Esophagus squamous epithelium (tissue), 4 donors: Measurements from ENCODE around the gene GGNBP2.

ENCODE experiments used
- CTCF ChIP-seq, 6 experiments: fragments of 450-650 bp in 4 of 6; fragments of 200-600 bp in 2 of 6; sonication (generic) in 2 of 6; IDR thresholded peaks; one replicate each; pipeline ENCODE4 v1.5.1; 2016 to 2019; ENCODE audit warnings: antibody characterized with exemption in 6 of 6, mild to moderate bottlenecking in 4 of 6, moderate library complexity in 4 of 6
- POLR2A ChIP-seq, 4 donors: fragments of 450-650 bp; IDR thresholded peaks; one replicate each; pipeline ENCODE4 v1.6.1; 2017; ENCODE audit warnings: antibody characterized with exemption in 4 of 4, mild to moderate bottlenecking in 4 of 4, moderate library complexity in 3 of 4

DNA sequence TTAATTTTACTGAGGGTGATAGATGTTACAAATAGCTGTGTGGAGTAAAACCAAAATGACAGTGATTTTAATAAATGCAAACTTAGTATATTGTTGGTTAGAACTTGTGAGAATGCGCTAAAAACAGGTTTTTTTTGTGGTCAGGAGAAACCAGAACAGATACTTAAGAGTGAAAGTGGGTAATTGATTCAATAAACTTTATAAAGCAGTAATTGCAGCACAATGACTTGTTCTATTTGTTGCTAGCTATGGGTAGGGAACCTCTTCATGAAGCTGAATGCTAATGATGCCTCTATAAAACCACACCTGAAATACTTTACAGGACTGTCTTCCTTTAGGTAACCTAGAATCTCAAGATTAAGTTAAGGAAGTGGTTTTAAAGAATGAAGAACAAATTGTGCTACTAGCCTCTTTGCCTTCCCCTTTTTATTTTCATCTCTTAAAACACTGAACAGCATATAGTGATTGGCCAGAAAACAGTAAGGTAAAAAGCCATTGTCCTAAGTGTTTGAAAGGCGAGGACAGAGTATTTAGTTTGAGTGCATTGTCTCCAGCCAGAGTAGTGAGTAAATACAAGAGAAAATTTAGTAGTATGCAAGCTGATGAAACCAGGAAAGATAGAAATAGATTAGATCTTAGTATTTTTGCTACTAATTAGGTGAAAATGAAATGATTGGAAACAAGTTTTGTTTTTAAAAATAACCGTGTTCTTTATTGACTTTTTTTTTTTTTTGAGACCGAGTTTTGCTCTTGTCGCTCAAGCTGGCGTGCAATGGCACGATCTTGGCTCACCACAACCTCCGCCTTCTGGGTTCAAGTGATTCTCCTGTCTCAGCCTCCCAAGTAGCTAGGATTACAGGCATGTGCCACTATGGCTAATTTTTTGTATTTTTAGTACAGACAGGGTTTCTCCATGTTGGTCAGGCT, 6.0 kb downstream of the GGNBP2 start:
- no peak for TF ChIP-seq CTCF (IDR thresholded peaks at IDR 0.05)
- TF ChIP-seq POLR2A (IDR thresholded peaks at IDR 0.05), result no peak
